ENCODE data around the gene SPIC.

- TF ChIP-seq, protein P1, sequence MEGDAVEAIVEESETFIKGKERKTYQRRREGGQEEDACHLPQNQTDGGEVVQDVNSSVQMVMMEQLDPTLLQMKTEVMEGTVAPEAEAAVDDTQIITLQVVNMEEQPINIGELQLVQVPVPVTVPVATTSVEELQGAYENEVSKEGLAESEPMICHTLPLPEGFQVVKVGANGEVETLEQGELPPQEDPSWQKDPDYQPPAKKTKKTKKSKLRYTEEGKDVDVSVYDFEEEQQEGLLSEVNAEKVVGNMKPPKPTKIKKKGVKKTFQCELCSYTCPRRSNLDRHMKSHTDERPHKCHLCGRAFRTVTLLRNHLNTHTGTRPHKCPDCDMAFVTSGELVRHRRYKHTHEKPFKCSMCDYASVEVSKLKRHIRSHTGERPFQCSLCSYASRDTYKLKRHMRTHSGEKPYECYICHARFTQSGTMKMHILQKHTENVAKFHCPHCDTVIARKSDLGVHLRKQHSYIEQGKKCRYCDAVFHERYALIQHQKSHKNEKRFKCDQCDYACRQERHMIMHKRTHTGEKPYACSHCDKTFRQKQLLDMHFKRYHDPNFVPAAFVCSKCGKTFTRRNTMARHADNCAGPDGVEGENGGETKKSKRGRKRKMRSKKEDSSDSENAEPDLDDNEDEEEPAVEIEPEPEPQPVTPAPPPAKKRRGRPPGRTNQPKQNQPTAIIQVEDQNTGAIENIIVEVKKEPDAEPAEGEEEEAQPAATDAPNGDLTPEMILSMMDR (IDR thresholded peaks at IDR 0.05; ENCODE audit: insufficient read depth, low read length, poor library complexity, severe bottlenecking): peak; percentile 26
- no peak for TF ChIP-seq EZH2phosphoT487 (conservative IDR thresholded peaks at IDR 0.05; ENCODE audit: low read length)
Measured at GRCh38 chr12:101490286-101490920, 15.3 kb downstream of the SPIC start.
